Activated CD4-positive, alpha-beta memory T cell treated with anti-CD3 and anti-CD28 coated beads, Interleukin-2, amount 10 ng/mL, durations not matched to agents 7 days and 5 days (primary cell): ENCODE results near the gene EFCAB11. TPM values are rescaled to one million over a fixed set of nuclear protein-coding genes. Genes with fewer than 3 reads are reported as not detected.
"Not testable (repeated sequence)": the region's sequence is repeated elsewhere in the genome, so short reads cannot be mapped to it uniquely, and the experiment has no call there.

Experiments used
- CTCF ChIA-PET: fragments of 350-600 bp; sonication (Branson Sonifier 250); formaldehyde crosslinking; loops from one replicate; lab custom pipeline; 2021; ENCODE audit warnings: antibody characterized with exemption, inconsistent platforms; lab: Charles Lee
- POLR2A ChIA-PET: fragments of 350-600 bp; sonication (Branson Sonifier 250); formaldehyde crosslinking; loops from one replicate; lab custom pipeline; 2021; ENCODE audit warnings: antibody characterized with exemption; lab: Charles Lee
- DNase-seq: peaks from one replicate; pipeline ENCODE4 v3.0.0-alpha.2; 2020
- H3K27ac Mint-ChIP-seq: one replicate; pipeline ENCODE4 v1.8.0; 2021; ENCODE audit warnings: mild to moderate bottlenecking, mixed read lengths
- H3K27me3 Mint-ChIP-seq: one replicate; pipeline ENCODE4 v1.8.0; 2021; ENCODE audit warnings: mixed read lengths
- H3K36me3 Mint-ChIP-seq: one replicate; pipeline ENCODE4 v1.8.0; 2021; ENCODE audit warnings: low read depth, mixed read lengths
- H3K4me1 Mint-ChIP-seq: one replicate; pipeline ENCODE4 v1.8.0; 2021; ENCODE audit warnings: mixed read lengths
- H3K4me3 Mint-ChIP-seq: one replicate; pipeline ENCODE4 v1.8.0; 2021; ENCODE audit warnings: mild to moderate bottlenecking, mixed read lengths
- H3K9me3 Mint-ChIP-seq: one replicate; pipeline ENCODE4 v1.8.0; 2021; ENCODE audit warnings: mixed read lengths
- total RNA-seq, 2 experiments: library from RNA; stranded (reverse); gene quantifications; one replicate each; pipeline ENCODE4 v1.2.3, GENCODE V29; 2021

Gene EFCAB11
- total RNA-seq, 2 experiments from 2014 or later: 9.6 to 9.9 TPM

DNA sequence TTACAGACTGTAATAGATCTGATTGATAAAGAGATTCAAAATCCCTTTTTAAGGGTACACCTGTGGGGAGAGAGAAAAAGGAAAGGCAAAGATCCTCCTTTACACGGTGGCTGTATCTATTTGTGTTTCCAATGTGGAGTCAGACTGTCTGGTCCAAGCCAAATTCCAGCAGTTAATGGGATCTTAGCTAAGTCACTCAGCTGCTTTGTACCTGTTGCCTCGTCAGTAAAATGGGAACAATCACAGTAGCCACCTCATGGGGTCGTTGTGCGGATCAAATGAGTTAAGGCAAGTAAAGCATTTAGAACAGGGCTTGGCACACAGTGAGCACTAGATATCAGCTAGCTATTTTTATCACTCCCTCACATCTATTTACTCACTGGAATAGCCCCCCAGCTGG, 46.9 kb downstream of the EFCAB11 start:
- Mint-ChIP-seq H3K27me3 (peaks cover 5% of the 10 kb centered on the region), H3K27ac (no peak overlapping the region), H3K4me1 (peaks cover 19% of the 10 kb centered on the region), H3K4me3 (no peak overlapping the region), H3K36me3 (no peaks in the 10 kb centered on the region), H3K9me3 (no peaks in the 10 kb centered on the region)
- no peak for DNase-seq
- CTCF ChIA-PET: no interaction called here
- POLR2A ChIA-PET: no interaction called here

DNA sequence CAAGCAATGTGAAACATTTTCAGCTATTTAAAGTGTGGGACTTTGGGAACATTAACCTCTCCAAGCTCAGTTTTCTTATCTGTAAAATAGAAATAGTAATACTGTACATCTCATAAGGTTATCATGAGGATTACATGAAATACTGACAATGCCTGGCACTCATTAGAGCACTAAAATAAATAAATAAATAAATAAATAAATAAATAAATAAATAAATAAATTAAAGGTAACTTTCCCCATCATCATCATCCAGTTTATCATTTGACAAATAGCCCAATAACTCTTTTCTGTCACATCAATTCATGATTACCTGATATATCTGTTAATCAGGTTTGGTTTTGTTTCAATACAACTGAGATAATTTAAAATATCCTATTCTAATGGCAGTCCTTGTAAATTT, 48.5 kb downstream of the EFCAB11 start:
- no peak for DNase-seq
- H3K9me3 Mint-ChIP-seq: no peaks in the 10 kb centered on the region
- H3K36me3 Mint-ChIP-seq: no peaks in the 10 kb centered on the region
- H3K4me3 Mint-ChIP-seq: no peak overlapping the region
- H3K27me3 Mint-ChIP-seq: peaks cover 2% of the 10 kb centered on the region
- ChIA-PET POLR2A (no interaction called here), CTCF (interaction anchor here (1.0 kb wide), 1 partner anchor 9 kb away, joined by 3 read pairs; no protein-coding TSS in a partner anchor)
- H3K4me1 Mint-ChIP-seq: peaks cover 19% of the 10 kb centered on the region
- no peak overlapping the region for H3K27ac Mint-ChIP-seq

DNA sequence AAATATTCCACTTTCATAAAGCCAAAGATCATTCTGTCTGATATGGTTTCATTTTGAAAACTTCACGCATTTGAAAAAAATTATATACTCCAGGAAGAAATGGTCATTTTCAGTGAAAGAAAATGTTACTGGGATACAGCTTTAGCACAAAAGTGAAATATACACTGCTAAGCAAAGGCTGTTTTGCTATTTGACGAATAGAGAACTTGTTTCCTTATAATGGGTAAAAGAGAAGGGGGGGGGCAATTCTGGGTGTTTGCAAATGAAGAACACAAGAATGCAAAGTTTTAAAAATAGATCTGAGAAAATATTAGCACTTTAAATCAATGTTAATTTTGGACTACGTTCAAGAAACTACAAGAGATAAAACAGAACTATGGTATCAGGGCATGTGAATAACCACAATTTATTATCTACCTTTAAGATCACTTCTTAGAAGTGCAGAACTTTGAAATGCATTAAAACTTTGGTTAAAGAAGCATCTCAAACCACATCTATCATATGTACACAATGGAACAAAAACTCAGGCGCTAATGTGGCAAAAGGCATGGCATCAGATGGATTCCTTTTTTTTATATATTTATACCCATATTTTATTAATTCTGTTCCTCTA, 51.1 kb downstream of the EFCAB11 start:
- Mint-ChIP-seq H3K36me3 (no peaks in the 10 kb centered on the region), H3K4me3 (no peak overlapping the region), H3K27ac (no peak overlapping the region), H3K4me1 (peaks cover 19% of the 10 kb centered on the region), H3K27me3 (peaks cover 1% of the 10 kb centered on the region), H3K9me3 (no peaks in the 10 kb centered on the region)
- ChIA-PET POLR2A (no interaction called here), CTCF (interaction anchor here (0.6 to 1.3 kb wide), 4 partner anchors 12 to 876 kb away, joined by 3 to 7 read pairs (median 4); no protein-coding TSS in a partner anchor)
- DNase-seq: no peak

DNA sequence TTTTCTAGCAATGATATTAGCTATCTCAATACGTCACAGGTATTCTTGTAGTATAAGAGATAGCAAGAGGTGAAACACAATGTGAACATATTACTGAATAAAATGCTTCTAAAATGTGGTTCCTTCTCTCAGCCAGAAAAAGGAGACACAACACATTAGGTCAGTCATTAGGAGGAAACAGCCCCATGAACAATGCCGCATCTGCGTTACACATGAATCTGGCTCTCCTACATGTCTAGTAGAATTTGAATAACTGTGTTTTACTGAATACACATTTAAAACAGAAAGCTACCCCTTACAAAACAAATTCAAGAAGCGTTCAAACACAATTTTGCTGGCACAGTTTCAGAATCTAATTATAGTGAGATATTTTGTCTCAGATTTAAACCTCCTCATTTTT, 51.6 kb downstream of the EFCAB11 start:
- Mint-ChIP-seq H3K27ac (no peak overlapping the region), H3K36me3 (no peaks in the 10 kb centered on the region), H3K4me3 (no peak overlapping the region), H3K4me1 (peaks cover 19% of the 10 kb centered on the region), H3K9me3 (no peaks in the 10 kb centered on the region), H3K27me3 (peaks cover 1% of the 10 kb centered on the region)
- CTCF ChIA-PET: interaction anchor here (0.6 to 1.3 kb wide), 4 partner anchors 12 to 876 kb away, joined by 3 to 7 read pairs (median 4); no protein-coding TSS in a partner anchor
- POLR2A ChIA-PET: no interaction called here
- no peak for DNase-seq

DNA sequence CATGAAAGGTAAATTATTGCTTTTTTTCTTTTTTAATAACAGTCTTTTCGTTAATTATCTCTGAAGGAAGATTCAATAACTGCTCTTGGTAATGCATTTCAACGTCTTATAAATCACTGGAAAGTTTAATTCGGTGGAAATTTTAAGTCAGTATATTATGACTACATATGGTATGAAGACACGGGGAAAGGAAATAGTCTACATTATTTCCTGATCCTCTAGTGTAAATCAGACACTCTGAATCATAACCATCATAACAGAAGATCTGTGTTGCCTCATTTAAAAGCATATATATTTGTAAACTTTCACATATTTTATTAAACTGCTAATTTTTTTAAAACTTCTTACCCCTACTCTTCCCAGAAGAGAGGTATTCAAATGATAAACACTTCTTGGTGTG, 53.7 kb downstream of the EFCAB11 start:
- no peak overlapping the region for H3K4me3 Mint-ChIP-seq
- peaks cover 1% of the 10 kb centered on the region for H3K27me3 Mint-ChIP-seq
- no peak overlapping the region for H3K27ac Mint-ChIP-seq
- no peaks in the 10 kb centered on the region for H3K36me3 Mint-ChIP-seq
- POLR2A ChIA-PET: no interaction called here
- CTCF ChIA-PET: interaction anchor here (1.3 kb wide), 1 partner anchor 874 kb away, joined by 3 read pairs; no protein-coding TSS in a partner anchor
- peaks cover 19% of the 10 kb centered on the region for H3K4me1 Mint-ChIP-seq
- no peak for DNase-seq
- no peaks in the 10 kb centered on the region for H3K9me3 Mint-ChIP-seq

DNA sequence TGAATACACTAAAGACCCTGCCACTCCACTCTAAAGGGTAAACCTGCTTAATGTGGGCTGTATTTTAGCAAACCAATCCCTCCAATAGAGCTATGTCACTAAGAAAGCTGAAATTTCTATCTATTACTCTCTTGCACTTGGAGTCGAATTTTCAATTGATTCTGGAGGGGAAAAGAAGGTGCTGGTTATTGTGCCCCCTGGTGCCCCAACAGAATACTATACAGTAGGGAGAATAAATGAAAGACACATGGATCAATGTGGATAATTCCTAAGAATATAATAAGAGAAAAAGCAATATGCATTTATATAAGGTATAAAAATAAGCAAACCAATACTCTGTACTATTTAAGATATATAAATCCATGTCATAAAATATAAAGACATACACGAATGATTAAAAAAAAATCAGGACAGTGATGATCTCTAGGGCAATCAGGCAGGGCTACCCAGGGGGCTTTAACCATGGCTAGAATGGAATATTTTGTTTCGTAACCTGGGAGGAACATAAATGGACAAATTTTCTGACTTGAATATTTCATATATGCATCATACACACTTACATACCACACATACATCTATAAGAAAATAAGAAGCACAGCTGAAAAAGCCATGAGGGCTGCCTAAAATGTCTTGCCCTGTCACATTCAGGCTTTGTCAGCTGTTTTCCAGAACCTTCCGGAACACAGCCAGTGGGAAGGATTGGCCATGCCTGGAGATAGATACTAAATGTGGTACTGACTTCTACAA, 54.4 kb downstream of the EFCAB11 start:
- Mint-ChIP-seq H3K4me1 (peaks cover 13% of the 10 kb centered on the region), H3K27ac (no peak overlapping the region), H3K9me3 (no peaks in the 10 kb centered on the region), H3K27me3 (no peaks in the 10 kb centered on the region), H3K4me3 (no peak overlapping the region), H3K36me3 (no peaks in the 10 kb centered on the region)
- DNase-seq: no peak
- ChIA-PET POLR2A (no interaction called here), CTCF (interaction anchor here (0.6 to 1.6 kb wide), 5 partner anchors 10 to 874 kb away, joined by 3 to 4 read pairs (median 3); no protein-coding TSS in a partner anchor)

DNA sequence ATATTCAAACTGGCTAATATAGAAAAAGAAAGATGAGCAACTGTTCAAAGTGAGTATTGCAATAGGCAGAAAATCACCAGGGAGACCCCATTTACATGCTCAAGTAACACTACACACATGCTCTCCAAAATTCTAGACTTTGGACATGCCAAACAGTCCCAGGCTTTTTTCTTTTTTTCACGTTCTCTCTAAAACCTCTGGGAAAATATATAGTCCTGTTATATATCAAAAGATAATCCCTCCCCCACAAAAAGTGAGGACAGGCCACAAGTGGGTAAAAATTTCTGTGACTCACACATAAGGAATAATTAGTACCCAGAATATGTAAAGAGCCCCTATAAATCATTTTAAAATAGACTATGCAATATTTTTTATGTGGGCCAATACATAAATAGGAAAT, 55.2 kb downstream of the EFCAB11 start:
- H3K27me3 Mint-ChIP-seq: no peaks in the 10 kb centered on the region
- ChIA-PET CTCF (interaction anchor here (0.6 to 1.6 kb wide), 4 partner anchors 9 to 861 kb away, joined by 3 to 4 read pairs (median 3); no protein-coding TSS in a partner anchor), POLR2A (no interaction called here)
- H3K4me3 Mint-ChIP-seq: no peak overlapping the region
- H3K36me3 Mint-ChIP-seq: no peaks in the 10 kb centered on the region
- H3K9me3 Mint-ChIP-seq: no peaks in the 10 kb centered on the region
- no peak for DNase-seq
- H3K27ac Mint-ChIP-seq: no peak overlapping the region
- H3K4me1 Mint-ChIP-seq: peaks cover 13% of the 10 kb centered on the region

DNA sequence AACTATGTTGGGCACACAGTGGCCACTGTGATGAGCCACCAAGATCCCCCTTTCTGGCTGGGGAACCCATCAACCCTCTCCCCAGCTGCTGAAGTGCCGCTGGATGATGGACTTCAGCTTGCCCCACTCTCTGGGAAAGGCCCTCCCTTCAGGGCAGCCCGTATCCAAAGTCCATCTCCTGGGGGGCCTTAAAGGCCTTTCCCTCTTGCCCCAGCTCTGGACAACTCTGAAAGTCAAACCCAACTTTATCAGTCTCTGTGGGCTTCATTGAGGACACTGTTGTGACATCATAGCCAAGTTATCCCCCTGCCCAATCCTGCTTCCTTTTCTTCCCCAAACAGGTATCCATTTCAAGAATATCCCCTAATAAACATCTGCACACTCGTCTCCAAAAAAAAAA, 61.1 kb downstream of the EFCAB11 start:
- H3K27me3 Mint-ChIP-seq, POLR2A ChIA-PET, CTCF ChIA-PET, H3K27ac Mint-ChIP-seq, H3K36me3 Mint-ChIP-seq, H3K4me1 Mint-ChIP-seq, DNase-seq, H3K9me3 Mint-ChIP-seq, H3K4me3 Mint-ChIP-seq: not testable (repeated sequence)

DNA sequence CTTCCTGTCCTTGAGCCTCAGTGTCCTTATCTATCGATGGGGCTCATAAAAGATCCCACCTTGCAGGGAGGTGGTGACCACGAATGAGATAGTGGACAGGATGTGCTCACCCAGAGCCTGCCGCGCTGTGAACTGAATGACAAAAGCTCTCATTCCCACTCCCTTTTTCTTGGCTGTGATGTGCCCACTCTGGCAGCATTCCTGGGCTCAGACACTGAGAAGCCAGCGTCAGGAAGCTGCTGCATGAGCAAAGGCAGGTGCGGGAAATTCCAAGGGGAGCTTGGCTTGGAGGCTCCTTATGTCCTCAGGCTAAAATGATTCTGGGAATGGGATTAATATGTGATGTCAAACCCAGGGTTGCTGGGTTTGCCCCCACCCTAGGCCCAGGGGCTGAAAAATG, 61.6 kb downstream of the EFCAB11 start:
- Mint-ChIP-seq H3K27me3 (no peaks in the 10 kb centered on the region), H3K27ac (no peak overlapping the region), H3K36me3 (no peaks in the 10 kb centered on the region), H3K9me3 (peaks cover 4% of the 10 kb centered on the region), H3K4me3 (no peak overlapping the region), H3K4me1 (no peaks in the 10 kb centered on the region)
- DNase-seq: no peak
- POLR2A ChIA-PET: no interaction called here
- CTCF ChIA-PET: no interaction called here

DNA sequence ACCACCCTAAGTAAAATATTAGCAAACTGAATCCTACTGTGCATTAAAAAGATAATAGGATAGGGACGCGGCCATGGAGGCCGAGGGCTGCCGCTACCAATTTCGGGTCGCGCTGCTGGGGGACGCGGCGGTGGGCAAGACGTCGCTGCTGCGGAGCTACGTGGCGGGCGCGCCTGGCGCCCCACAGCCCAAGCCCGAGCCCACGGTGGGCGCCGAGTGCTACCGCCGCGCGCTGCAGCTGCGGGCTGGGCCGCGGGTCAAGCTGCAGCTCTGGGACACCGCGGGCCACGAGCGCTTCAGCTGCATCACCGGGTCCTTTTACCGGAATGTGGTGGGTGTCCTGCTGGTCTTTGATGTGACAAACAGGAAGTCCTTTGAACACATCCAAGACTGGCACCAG, 62.8 kb downstream of the EFCAB11 start:
- H3K4me3 Mint-ChIP-seq, CTCF ChIA-PET, H3K4me1 Mint-ChIP-seq, H3K9me3 Mint-ChIP-seq, H3K27ac Mint-ChIP-seq, H3K36me3 Mint-ChIP-seq, H3K27me3 Mint-ChIP-seq, DNase-seq, POLR2A ChIA-PET: not testable (repeated sequence)

DNA sequence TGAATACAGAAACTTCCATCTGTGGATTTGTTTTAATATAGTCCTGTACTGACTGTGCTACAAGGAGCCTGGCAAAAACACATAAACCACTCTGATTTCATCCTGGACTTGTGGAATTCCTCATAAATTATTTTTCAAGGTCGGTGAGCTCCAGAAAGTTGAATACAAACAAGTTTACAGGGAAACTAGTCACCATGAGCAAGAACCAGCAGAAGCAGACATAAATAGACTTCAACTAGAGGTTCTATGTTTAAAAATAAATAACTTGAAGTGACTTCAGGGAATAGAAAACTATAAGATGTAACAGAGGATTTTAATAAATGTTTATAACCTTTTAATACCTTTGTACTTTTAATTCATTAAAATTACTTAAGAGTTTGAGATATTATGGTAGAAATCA, 63.5 kb downstream of the EFCAB11 start:
- ChIA-PET CTCF (no interaction called here), POLR2A (no interaction called here)

DNA sequence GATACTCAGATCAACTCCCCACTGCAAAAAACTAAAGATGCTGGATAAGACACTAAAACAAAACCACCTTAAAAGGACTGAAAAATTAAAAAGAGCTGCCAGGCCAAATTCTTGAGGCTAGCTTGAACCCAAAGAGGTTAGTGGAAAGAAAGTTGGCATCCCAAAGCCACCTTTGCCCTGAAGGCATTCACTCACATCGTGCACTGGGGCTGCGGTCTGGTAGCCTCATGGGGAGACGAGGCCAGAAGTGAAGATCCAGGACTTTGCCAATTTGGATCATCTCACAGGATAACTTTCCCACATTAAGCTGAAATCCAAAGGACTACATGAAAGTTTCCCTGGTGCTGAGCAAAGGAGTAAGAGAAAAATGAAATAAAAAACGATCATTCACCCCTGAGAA, 63.9 kb downstream of the EFCAB11 start:
- Mint-ChIP-seq H3K9me3 (peaks cover 4% of the 10 kb centered on the region), H3K36me3 (no peaks in the 10 kb centered on the region), H3K4me3 (no peak overlapping the region), H3K27me3 (no peaks in the 10 kb centered on the region), H3K27ac (no peak overlapping the region), H3K4me1 (no peaks in the 10 kb centered on the region)
- no peak for DNase-seq
- POLR2A ChIA-PET: no interaction called here
- CTCF ChIA-PET: interaction anchor here (0.8 to 0.9 kb wide), 2 partner anchors 9 to 36 kb away, joined by 3 read pairs; no protein-coding TSS in a partner anchor

More for the DNA sequence above, 63.5 kb downstream of the EFCAB11 start:
- Mint-ChIP-seq H3K9me3 (peaks cover 4% of the 10 kb centered on the region), H3K27ac (no peak overlapping the region), H3K4me3 (no peak overlapping the region), H3K36me3 (no peaks in the 10 kb centered on the region), H3K4me1 (no peaks in the 10 kb centered on the region), H3K27me3 (no peaks in the 10 kb centered on the region)
- no peak for DNase-seq

DNA sequence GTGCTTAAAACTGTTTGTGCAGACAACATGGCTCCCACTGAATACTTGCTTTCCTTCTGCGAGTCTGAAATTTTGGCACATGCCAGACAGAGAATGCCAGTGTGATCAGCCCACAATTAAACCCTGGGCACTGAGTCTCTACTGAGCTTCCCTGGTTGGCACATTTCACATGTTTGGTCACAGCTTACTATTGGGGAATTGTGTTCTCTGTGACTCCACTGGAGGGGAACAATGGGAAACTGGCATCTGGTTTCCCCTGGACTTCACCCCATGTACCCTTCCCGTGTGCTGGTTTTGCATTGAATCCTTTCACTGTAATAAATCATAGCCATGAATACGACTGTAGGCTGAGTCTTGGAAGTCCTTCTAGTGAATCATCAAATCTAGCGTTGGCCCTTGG, 64.9 kb downstream of the EFCAB11 start:
- Mint-ChIP-seq H3K27ac (no peak overlapping the region), H3K4me3 (no peak overlapping the region), H3K4me1 (no peaks in the 10 kb centered on the region), H3K27me3 (no peaks in the 10 kb centered on the region), H3K9me3 (peaks cover 4% of the 10 kb centered on the region), H3K36me3 (no peaks in the 10 kb centered on the region)
- ChIA-PET CTCF (interaction anchor here (0.8 to 0.9 kb wide), 2 partner anchors 10 to 37 kb away, joined by 3 read pairs; no protein-coding TSS in a partner anchor), POLR2A (no interaction called here)
- DNase-seq: no peak
